ENCODE data around the gene KCNQ1OT1.

KCNQ1OT1 gene

DNA sequence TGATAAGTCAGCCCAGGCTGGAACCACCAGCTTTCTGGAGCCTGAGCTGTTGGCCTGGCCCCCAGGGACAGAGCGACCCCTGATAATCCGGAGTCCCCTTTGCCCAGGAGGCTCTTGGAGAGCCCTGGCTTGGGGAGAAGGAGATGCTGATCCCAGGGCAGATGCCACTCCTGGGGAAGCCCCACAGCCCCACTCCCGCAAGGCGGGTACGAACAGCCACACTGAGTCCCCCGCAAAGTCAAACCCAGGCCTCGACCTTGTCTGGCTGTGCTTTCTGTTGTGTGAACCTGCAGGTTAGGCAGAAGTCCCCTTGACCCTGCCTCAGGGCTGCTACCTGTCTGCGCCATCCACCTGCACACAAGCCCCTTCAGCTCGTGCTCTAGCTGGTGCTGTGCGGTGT is 108.0 kb downstream of the KCNQ1OT1 start:
- peak; percentile 65 for DNase-seq (ENCODE audit: low spot score)

DNA sequence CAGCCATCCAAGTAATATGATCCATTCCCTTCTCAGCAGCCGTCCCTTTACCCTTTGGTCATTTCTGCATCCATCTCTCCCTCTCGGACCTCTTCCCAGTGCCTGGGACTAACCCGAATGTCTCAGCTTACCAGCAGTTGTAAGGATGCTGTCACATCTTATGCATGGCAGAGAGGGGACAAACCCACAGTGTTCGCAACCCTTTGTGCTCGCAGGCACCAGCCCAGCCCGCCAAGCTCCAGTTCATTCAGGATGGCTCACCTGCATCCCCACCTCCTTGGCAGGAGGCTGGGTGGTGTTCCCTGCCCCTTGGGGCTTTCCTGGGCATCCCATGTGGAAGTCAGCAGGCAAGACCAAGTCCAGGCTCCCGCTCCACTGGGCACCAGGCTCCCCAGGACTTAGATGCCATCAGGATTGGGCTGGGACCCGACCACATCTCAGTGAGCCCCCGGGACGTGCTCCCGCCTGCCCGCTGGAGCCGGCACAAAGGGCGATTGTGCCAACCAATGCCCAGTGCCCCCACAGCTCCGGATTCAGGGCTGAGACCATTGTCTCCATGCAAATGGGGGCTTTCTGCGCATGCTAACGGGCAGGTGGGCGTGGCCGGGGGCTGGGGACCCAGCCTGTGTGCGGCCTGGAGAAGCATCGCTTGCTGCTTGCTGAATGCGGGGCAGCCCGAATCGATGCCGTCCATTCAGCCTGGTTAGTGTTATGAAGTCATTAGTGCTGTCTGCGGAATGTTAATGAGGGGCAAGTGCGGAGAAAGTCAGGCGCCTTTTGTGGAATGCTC is 108.6 kb downstream of the KCNQ1OT1 start:
- DNase-seq (ENCODE audit: low spot score), result peak; percentile 58
- TF ChIP-seq, protein P1, sequence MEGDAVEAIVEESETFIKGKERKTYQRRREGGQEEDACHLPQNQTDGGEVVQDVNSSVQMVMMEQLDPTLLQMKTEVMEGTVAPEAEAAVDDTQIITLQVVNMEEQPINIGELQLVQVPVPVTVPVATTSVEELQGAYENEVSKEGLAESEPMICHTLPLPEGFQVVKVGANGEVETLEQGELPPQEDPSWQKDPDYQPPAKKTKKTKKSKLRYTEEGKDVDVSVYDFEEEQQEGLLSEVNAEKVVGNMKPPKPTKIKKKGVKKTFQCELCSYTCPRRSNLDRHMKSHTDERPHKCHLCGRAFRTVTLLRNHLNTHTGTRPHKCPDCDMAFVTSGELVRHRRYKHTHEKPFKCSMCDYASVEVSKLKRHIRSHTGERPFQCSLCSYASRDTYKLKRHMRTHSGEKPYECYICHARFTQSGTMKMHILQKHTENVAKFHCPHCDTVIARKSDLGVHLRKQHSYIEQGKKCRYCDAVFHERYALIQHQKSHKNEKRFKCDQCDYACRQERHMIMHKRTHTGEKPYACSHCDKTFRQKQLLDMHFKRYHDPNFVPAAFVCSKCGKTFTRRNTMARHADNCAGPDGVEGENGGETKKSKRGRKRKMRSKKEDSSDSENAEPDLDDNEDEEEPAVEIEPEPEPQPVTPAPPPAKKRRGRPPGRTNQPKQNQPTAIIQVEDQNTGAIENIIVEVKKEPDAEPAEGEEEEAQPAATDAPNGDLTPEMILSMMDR (IDR thresholded peaks at IDR 0.05), result no peak
- no peak overlapping the region for H3K4me3 ChIP-seq
- H3K27ac ChIP-seq, result no peak overlapping the region

More for the DNA sequence above, 108.0 kb downstream of the KCNQ1OT1 start:
- TF ChIP-seq, protein P1 (IDR thresholded peaks at IDR 0.05), result no peak
- Histone ChIP-seq H3K4me3 (no peak overlapping the region), H3K27ac (no peak overlapping the region)

DNA sequence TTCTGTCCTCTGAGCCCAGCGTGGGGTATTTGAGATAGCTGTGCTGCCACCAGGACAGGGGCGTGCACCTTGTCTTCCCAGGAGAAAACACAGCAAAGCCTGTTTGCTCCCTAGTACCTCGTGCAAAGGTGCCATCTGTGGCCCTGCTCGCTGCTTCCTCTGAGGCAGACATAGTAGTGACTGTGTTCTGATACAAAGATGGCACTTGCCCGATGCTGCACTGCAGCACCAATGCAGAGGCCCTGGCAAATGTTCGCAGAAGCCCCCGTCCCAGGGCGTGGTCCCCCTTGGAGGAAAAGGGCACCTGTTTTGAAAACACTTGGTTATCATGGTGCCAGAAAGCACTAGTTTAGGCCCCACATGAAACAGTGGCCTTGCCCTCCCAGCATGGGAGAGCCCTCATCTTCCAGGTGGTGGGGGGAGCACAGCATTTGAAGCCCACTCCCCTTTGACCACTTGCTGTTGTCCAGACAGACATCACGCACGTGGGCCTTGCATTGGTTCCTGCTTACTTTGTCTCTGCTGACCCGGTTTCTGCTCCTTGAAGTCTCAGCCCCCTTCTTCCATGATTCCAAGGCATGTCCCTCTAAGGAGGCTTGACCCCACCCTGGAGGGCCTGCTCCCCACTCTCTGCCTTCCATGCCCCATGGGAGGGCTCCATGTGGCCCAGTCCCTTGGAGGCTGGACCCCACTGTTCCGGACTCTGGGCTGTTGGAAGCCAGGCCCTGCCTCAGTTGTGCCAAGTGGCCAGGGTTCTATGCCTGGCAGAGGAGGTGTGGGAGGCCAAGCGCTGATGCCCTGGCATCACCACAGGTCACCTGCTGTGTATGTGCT is 109.4 kb downstream of the KCNQ1OT1 start:
- no peak overlapping the region for H3K4me3 ChIP-seq
- peak; percentile 56 for DNase-seq (ENCODE audit: low spot score)
- H3K27ac ChIP-seq, result no peak overlapping the region
- TF ChIP-seq, protein P1 (IDR thresholded peaks at IDR 0.05), result no peak

DNA sequence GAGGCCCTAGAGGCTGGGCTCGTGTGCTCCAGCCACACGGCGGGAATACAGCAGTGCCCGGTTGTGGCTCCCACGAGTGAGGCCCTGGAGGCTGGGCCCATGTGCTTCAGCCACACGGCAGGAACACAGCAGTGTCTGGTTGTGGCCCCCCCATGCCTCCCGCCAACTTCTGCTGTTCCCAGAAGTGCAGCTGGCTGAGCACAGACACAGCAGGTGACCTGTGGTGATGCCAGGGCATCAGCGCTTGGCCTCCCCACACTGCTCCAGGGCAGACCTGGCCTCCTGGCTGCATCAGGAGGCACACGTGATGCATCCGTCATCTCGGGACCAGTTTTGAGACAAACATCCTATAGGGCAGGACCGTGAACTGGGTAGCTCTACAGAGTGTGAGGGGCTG is 110.3 kb downstream of the KCNQ1OT1 start:
- TF ChIP-seq, protein P1 (IDR thresholded peaks at IDR 0.05), result no peak
- Histone ChIP-seq H3K27ac (no peak overlapping the region), H3K4me3 (no peak overlapping the region)
- peak; percentile 43 for DNase-seq (ENCODE audit: low spot score)

DNA sequence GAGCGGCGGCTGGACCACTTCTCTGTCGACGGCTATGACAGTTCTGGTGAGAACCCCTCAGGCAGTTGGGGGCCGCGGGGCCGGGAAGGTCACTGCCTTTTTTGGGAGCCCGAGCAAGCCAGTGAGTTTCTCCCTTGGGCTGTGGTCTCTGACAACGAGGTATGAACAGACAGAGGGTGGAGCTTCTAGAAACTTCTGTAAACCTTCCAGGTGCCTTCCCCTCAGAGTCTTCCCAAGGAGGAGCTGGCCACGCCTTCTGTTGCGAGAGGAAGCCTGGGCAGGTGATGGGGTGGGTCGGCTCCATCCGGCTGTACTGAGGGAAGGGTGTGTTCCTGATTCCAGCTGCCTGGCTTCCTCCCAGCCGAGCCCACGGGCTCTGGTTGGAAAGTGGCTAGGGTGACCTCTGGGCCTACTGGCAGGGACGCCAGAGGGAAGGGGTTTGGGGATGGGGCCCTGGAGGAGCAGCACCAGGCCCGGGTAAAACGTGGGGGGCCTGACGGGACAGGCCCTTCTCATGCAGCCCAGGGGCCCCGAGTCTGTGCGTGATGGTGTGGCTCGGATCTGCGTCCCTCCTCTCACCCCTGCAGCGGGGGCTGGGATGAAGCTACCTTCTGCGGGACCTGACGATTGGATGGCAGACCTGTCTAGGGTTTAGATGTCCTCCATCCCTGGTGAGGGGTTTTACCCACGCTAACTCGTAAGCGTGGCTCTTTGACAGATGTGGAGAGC is 110.8 kb downstream of the KCNQ1OT1 start:
- TF ChIP-seq, protein P1 (IDR thresholded peaks at IDR 0.05), result no peak
- Histone ChIP-seq H3K4me3 (no peak overlapping the region), H3K27ac (no peak overlapping the region)
- no peak for DNase-seq (ENCODE audit: low spot score)

DNA sequence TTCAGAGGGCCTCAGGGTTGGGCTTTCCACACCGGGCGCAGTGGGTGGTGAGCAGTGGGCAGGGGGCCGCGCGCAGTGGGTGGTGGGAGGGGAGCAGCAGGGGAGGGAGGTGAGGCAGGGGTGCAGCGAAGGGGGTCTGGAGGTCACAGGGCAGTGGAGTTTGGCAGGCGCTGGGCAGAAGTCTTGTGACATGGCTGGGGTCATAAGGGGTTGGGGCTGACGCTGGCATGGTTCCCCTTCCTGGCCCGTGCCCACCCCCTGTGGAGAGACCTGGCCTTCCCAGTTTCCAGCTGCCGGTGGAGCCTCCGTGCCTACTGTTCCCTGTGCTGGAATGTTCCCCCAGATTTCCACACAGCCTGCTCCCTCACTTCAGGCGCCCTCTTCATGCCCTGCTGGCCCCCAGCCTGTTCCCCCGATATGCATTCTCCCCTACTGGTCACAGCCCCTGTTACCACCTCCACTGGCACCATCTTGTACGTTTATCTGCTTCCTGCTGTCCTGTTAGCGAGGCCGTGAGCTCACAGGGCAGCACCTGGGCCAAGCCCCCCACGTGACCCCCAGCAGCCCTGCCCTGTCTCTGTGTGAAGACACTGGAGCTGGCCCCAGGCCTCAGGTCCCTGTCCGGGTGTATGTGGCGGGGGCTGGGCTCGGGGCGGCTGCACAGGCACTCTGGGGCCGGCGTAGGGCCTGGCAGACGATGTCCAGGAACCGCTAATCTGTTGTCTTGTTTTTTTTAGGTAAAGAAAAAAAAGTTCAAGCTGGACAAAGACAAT is 111.6 kb downstream of the KCNQ1OT1 start:
- Histone ChIP-seq H3K27ac (no peak overlapping the region), H3K4me3 (no peak overlapping the region)
- no peak for DNase-seq (ENCODE audit: low spot score)
- TF ChIP-seq, protein P1 (IDR thresholded peaks at IDR 0.05), result no peak

All from coronary artery (tissue), 2 donors.